Progenitor cell of endocrine pancreas (in vitro differentiated cells): ENCODE measurements around the gene MYO1G. TPM values are rescaled to one million over a fixed set of nuclear protein-coding genes. Genes with fewer than 3 reads are reported as not detected.
A peak's percentile ranks its signal among the peaks of the same experiment; 100 is the strongest.

Source experiments
- DNase-seq: peaks from one replicate; pipeline ENCODE4 v3.0.0; 2021; ENCODE audit warnings: low spot score; ENCODE audit not compliant: unreplicated experiment
- H3K27ac Mint-ChIP-seq: 2 replicates; pipeline ENCODE4 v1.8.0; 2021; ENCODE audit warnings: mild to moderate bottlenecking, moderate library complexity, mixed read lengths
- H3K27me3 Mint-ChIP-seq: 2 replicates; pipeline ENCODE4 v1.8.0; 2021; ENCODE audit warnings: mixed read lengths
- H3K36me3 Mint-ChIP-seq: 2 replicates; pipeline ENCODE4 v1.8.0; 2022; ENCODE audit warnings: mixed read lengths; ENCODE audit not compliant: insufficient read depth
- H3K4me1 Mint-ChIP-seq: 2 replicates; pipeline ENCODE4 v1.8.0; 2021; ENCODE audit warnings: low read depth, mixed read lengths
- H3K4me3 Mint-ChIP-seq: 2 replicates; pipeline ENCODE4 v1.8.0; 2021; ENCODE audit warnings: low read depth, mild to moderate bottlenecking, moderate library complexity, mixed read lengths
- H3K9me3 Mint-ChIP-seq: 2 replicates; pipeline ENCODE4 v1.8.0; 2021; ENCODE audit warnings: low read depth, mixed read lengths
- CTCF ChIP-seq: fragments of 200-600 bp; sonication (generic); IDR thresholded peaks from one replicate; pipeline ENCODE4 v1.5.0; 2021; ENCODE audit warnings: antibody characterized with exemption, mild to moderate bottlenecking; ENCODE audit not compliant: unreplicated experiment
- total RNA-seq: library from RNA; stranded (reverse); gene quantifications from 2 replicates; pipeline ENCODE4 v1.2.1, GENCODE V29; 2021

The MYO1G gene
- total RNA-seq, 1 donor from 2014 or later = 0.67 TPM

- H3K27me3 Mint-ChIP-seq = no peaks in the 10 kb centered on the region
- no peak overlapping the region for H3K4me3 Mint-ChIP-seq
- no peaks in the 10 kb centered on the region for H3K9me3 Mint-ChIP-seq
- no peak for DNase-seq
- H3K27ac Mint-ChIP-seq = no peak overlapping the region
- TF ChIP-seq CTCF = no peak
- H3K36me3 Mint-ChIP-seq = peaks cover 11% of the 10 kb centered on the region
- H3K4me1 Mint-ChIP-seq = peaks cover 19% of the 10 kb centered on the region
Observed at GRCh38 chr7:44981035-44981706, 2.4 kb upstream of the MYO1G start.

- Mint-ChIP-seq H3K9me3 (no peaks in the 10 kb centered on the region), H3K36me3 (peaks cover 11% of the 10 kb centered on the region), H3K4me3 (no peak overlapping the region), H3K27ac (peak overlapping the region; percentile 10), H3K4me1 (peaks cover 13% of the 10 kb centered on the region), H3K27me3 (no peaks in the 10 kb centered on the region)
- no peak for DNase-seq
- no peak for TF ChIP-seq CTCF
Observed at GRCh38 chr7:44980393-44981034, 1.7 kb upstream of the MYO1G start.

- Mint-ChIP-seq H3K27me3 (no peaks in the 10 kb centered on the region), H3K4me3 (no peak overlapping the region), H3K27ac (peak overlapping the region; percentile 64), H3K9me3 (no peaks in the 10 kb centered on the region), H3K4me1 (peaks cover 5% of the 10 kb centered on the region), H3K36me3 (peaks cover 9% of the 10 kb centered on the region)
- no peak for DNase-seq
- no peak for TF ChIP-seq CTCF
Observed at GRCh38 chr7:44979481-44980392, 922 bp upstream of the MYO1G start.

- TF ChIP-seq CTCF = no peak
- Mint-ChIP-seq H3K4me1 (no peaks in the 10 kb centered on the region), H3K27me3 (no peaks in the 10 kb centered on the region), H3K27ac (no peak overlapping the region), H3K36me3 (peaks cover 6% of the 10 kb centered on the region), H3K4me3 (no peak overlapping the region), H3K9me3 (no peaks in the 10 kb centered on the region)
- no peak for DNase-seq
Observed at GRCh38 chr7:44977959-44978335, 868 bp downstream of the MYO1G start.

GRCh38 chr7:44977304-44977958, 1.4 kb downstream of the MYO1G start:
- H3K36me3 Mint-ChIP-seq = peaks cover 2% of the 10 kb centered on the region
- no peak for DNase-seq
- no peak for TF ChIP-seq CTCF
- no peaks in the 10 kb centered on the region for H3K9me3 Mint-ChIP-seq
- no peaks in the 10 kb centered on the region for H3K27me3 Mint-ChIP-seq
- H3K4me1 Mint-ChIP-seq = no peaks in the 10 kb centered on the region
- no peak overlapping the region for H3K4me3 Mint-ChIP-seq
- H3K27ac Mint-ChIP-seq = no peak overlapping the region
